ENCODE results near the gene PYDC1. TPM values are rescaled to one million over a fixed set of nuclear protein-coding genes. Genes with fewer than 3 reads are reported as not detected.

Gene PYDC1
- total and polyA plus RNA-seq, 2 of the 13 experiments (the other 11 are each of a cell fraction or from before 2014, with no cell fraction given), result not detected

DNA sequence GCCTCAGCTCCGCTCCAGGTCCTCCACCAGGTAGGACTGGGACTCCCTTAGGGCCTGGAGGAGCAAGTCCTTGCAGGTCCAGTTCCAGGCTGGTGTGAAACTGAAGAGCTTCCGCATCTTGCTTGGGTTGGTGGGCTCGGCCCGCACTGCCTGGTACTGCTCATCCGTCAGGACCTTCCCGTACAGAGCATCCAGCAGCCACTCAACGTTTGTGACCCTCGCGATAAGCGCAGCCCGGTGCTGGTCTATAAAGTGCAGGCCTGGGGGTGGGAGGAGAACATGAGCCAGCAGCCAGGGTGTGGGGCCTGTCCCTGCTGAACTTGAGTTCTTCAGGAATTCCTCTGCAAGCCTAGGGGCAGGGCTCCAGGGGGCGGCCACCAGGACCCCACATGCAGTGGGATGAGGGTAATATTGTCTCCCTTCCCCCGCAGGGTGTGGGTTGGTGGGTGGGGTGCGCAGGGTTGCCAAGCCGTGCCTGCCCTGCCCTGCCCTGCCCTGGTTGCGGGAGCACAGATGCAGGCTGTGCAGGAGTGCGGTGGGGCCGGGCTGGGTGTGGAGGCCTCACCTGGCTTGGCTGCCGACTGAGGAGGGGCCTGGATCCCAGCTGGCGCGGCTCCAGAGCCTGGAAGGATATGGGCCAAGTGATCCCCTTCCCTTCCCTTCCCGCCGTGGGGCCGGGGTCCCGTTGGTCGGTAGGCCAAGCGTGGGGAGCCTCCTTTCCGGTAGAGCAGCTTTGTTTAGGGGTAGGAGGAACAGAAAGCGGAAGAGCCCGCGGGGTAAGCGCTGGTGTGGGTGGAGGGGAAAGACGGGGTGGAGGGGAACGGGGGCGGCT lies 15.1 kb downstream of the PYDC1 start (continued):
- TF ChIP-seq GPN1 (CRISPR knock-in tag; IDR thresholded peaks at IDR 0.05; ENCODE audit: borderline replicate concordance) (no peak), ZNF605 (CRISPR knock-in tag; IDR thresholded peaks at IDR 0.05) (peak; percentile 45; the same call in 1 of the 2 replicates), FOXJ3 (CRISPR knock-in tag; IDR thresholded peaks at IDR 0.05; ENCODE audit: borderline replicate concordance) (no peak), TAF15 (IDR thresholded peaks at IDR 0.05; ENCODE audit: low read depth, low read length, poor library complexity, severe bottlenecking) (peak; percentile 44), SPEN (CRISPR knock-in tag; IDR thresholded peaks at IDR 0.05; ENCODE audit: low read depth) (peak; percentile 13; the same call in 1 of the 2 replicates), EEA1 (CRISPR knock-in tag; IDR thresholded peaks at IDR 0.05; ENCODE audit: borderline replicate concordance) (peak; percentile 95), GATAD1 (CRISPR knock-in tag; IDR thresholded peaks at IDR 0.05) (peak; percentile 7; the same call in 1 of the 2 replicates), ARNT (IDR thresholded peaks at IDR 0.05) (no peak), TARDBP (CRISPR knock-in tag; IDR thresholded peaks at IDR 0.05) (peak; percentile 44; the same call in 1 of the 2 replicates), ZNF558 (CRISPR knock-in tag; IDR thresholded peaks at IDR 0.05; ENCODE audit: borderline replicate concordance) (0 out of 2 replicates have a peak, but pooled peaks have one; percentile 32), ZNF496 (CRISPR knock-in tag; IDR thresholded peaks at IDR 0.05; ENCODE audit: insufficient replicate concordance) (no peak), ZNF724P (CRISPR knock-in tag; IDR thresholded peaks at IDR 0.05; ENCODE audit: borderline replicate concordance) (peak; percentile 51; the same call in 1 of the 2 replicates), JUNB (CRISPR knock-in tag; IDR thresholded peaks at IDR 0.05; ENCODE audit: borderline replicate concordance) (no peak), DMAP1 (CRISPR knock-in tag; IDR thresholded peaks at IDR 0.05) (0 out of 2 replicates have a peak, but pooled peaks have one; percentile 4), PHF8 (CRISPR knock-in tag; IDR thresholded peaks at IDR 0.05) (peak; percentile 66)
- TF ChIP-seq, protein P1, sequence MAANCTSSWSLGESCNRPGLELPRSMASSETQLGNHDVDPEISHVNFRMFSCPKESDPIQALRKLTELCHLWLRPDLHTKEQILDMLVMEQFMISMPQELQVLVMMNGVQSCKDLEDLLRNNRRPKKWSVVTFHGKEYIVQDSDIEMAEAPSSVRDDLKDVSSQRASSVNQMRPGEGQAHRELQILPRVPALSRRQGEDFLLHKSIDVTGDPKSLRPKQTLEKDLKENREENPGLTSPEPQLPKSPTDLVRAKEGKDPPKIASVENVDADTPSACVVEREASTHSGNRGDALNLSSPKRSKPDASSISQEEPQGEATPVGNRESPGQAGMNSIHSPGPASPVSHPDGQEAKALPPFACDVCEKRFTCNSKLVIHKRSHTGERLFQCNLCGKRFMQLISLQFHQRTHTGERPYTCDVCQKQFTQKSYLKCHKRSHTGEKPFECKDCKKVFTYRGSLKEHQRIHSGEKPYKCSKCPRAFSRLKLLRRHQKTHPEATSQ (CRISPR knock-in tag; IDR thresholded peaks at IDR 0.05; ENCODE audit: borderline replicate concordance), result 0 out of 2 replicates have a peak, but pooled peaks have one; percentile 41
- TF ChIP-seq, protein P2, sequence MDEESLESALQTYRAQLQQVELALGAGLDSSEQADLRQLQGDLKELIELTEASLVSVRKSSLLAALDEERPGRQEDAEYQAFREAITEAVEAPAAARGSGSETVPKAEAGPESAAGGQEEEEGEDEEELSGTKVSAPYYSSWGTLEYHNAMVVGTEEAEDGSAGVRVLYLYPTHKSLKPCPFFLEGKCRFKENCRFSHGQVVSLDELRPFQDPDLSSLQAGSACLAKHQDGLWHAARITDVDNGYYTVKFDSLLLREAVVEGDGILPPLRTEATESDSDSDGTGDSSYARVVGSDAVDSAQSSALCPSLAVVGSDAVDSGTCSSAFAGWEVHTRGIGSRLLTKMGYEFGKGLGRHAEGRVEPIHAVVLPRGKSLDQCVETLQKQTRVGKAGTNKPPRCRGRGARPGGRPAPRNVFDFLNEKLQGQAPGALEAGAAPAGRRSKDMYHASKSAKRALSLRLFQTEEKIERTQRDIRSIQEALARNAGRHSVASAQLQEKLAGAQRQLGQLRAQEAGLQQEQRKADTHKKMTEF (CRISPR knock-in tag; IDR thresholded peaks at IDR 0.05), result no peak
- TF ChIP-seq, protein P3, sequence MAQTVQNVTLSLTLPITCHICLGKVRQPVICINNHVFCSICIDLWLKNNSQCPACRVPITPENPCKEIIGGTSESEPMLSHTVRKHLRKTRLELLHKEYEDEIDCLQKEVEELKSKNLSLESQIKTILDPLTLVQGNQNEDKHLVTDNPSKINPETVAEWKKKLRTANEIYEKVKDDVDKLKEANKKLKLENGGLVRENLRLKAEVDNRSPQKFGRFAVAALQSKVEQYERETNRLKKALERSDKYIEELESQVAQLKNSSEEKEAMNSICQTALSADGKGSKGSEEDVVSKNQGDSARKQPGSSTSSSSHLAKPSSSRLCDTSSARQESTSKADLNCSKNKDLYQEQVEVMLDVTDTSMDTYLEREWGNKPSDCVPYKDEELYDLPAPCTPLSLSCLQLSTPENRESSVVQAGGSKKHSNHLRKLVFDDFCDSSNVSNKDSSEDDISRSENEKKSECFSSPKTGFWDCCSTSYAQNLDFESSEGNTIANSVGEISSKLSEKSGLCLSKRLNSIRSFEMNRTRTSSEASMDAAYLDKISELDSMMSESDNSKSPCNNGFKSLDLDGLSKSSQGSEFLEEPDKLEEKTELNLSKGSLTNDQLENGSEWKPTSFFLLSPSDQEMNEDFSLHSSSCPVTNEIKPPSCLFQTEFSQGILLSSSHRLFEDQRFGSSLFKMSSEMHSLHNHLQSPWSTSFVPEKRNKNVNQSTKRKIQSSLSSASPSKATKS (CRISPR knock-in tag; IDR thresholded peaks at IDR 0.05), result no peak
- TF ChIP-seq, protein P4, sequence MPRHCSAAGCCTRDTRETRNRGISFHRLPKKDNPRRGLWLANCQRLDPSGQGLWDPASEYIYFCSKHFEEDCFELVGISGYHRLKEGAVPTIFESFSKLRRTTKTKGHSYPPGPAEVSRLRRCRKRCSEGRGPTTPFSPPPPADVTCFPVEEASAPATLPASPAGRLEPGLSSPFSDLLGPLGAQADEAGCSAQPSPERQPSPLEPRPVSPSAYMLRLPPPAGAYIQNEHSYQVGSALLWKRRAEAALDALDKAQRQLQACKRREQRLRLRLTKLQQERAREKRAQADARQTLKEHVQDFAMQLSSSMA (CRISPR knock-in tag; IDR thresholded peaks at IDR 0.05), result peak; percentile 90
- TF ChIP-seq, protein P5, sequence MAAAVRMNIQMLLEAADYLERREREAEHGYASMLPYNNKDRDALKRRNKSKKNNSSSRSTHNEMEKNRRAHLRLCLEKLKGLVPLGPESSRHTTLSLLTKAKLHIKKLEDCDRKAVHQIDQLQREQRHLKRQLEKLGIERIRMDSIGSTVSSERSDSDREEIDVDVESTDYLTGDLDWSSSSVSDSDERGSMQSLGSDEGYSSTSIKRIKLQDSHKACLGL (CRISPR knock-in tag; IDR thresholded peaks at IDR 0.05), result no peak; the same call in 1 of the 2 replicates

Data from HepG2 (cell line).